Hypothalamus (tissue), 51 donors: Measurements from ENCODE around the gene NDC1.
"Not testable (repeated sequence)": the region's sequence is repeated elsewhere in the genome, so short reads cannot be mapped to it uniquely, and the experiment has no call there.

Experiments
- DNase-seq, 51 donors: peaks; one replicate each; lab custom pipeline; 2025; lab: John Stamatoyannopoulos, UW

NDC1 gene

DNA sequence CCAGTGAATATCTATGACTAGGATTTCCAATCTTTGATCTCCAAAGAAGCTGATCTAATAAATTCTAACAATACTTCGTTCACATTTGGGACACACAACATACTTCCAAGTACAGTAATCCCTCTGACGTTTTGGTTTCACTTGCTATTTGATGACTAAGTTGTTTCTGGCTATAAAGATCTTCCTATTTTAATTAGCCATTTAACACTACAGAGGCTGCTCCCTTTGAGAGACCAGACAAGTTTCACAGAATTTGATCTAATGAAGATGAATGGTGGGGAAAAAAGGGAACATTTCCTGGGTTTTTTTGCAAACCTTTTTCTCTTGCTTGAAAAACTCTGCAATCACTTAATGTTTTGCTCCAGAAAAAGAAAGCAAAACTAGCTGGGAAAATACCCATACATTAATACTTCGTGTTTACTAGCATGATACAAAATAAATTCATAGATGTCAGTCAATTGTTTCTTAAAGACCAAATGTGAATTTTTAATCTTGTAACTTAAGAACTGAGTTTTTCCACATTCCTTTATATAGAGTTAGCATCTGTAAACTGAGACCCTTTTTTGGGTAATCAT, 71.2 kb downstream of the NDC1 start:
- no peak for DNase-seq

DNA sequence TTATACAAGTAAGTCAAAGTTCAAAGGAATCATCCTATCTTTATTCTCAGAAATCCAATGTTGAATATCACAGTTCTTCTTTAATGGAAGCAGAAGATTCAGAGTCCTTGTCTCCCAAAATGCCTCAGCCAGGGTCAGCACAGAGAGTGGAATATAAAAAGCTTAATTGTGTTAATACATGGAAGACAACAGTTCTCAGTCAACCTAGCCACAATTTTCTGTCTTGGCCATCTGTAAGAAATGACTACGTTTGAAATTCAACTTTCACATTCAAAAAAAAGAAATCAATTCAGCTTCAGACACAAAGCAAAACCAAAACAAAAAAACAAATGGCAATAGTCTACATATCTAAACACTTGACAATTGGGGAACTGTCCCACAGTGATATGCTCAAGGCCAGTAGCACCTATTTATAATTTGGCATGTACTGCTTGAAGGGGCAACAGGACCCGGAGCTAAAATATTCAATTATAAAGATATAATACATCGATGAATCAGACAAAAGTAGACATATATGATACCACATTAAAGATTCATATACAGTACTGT, 71.8 kb downstream of the NDC1 start:
- no peak for DNase-seq

- no peak for DNase-seq
Measured at GRCh38 chr1:53765657-53766056, 72.4 kb downstream of the NDC1 start.

GRCh38 chr1:53763911-53764310, 74.2 kb downstream of the NDC1 start:
- DNase-seq = no peak

GRCh38 chr1:53763461-53763860, 74.6 kb downstream of the NDC1 start:
- no peak for DNase-seq

GRCh38 chr1:53760497-53760896, 77.6 kb downstream of the NDC1 start:
- not testable (repeated sequence) for DNase-seq

DNA sequence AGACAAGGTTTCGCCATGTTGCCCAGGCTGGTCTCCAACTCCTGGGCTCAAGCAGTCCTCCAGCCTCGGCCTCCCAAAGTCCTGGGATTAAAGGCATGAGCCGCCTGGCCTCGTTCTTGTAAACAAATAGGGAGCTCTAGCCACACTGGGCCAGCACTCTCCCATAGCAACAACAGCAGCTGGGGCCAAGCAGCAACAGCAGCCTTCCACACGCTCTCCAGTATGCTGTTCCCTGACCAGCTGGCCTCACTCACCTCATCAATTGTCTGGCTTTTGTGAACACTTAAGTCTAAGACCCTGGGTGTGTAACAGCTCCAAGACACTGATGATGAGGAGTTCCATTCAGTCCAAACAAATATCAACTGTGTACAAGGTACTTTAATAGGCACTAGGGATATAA, 82.2 kb downstream of the NDC1 start:
- DNase-seq = no peak

GRCh38 chr1:53754484-53755312, 83.4 kb downstream of the NDC1 start:
- DNase-seq = peak in 7 of 51 donors; percentile 1 to 30 (median 10)

DNA sequence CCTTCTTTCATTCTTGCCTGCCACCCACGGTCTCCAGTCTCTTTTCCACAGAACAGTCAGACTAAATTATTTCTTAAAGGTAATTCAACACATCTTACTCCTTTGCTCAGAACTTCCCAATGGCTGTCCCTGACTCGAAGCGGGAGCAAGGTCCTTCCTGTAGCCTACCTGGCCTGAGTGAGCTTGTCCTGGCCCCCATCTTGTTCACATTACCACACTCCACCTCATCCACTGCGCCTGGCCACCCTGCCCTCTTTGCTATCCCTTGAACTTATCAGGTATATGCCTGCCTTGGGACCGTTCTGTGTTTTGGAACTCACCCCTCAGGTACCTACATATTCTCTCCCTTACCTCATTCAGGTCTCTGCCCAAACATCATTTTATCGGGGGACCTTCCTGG, 85.8 kb downstream of the NDC1 start:
- DNase-seq = no peak

- DNase-seq = no peak
Measured at GRCh38 chr1:53747841-53748240, 90.3 kb downstream of the NDC1 start.

DNA sequence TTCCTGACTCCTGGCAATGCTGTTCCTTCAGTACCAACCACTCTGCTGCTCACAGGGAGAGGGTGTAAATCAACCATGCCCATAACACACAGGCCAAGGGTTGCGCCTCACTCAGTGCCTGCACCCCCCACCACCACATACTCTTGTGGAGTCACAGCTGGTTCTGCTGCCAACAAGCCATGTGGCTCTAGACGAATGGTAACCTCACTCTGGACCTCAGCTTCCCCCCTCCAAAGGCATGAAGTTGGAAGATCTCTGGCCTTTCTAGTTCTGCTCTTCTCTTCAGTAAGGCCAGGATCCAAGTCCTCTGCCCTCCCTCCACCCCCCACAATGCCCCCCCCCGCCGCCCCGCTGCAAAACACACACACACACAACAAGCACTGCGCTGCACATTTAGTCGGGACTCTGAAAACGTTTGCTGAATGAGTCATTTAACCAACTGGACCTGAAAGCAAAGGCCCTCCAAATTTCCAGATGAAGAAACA, 97.4 kb downstream of the NDC1 start:
- no peak for DNase-seq

DNA sequence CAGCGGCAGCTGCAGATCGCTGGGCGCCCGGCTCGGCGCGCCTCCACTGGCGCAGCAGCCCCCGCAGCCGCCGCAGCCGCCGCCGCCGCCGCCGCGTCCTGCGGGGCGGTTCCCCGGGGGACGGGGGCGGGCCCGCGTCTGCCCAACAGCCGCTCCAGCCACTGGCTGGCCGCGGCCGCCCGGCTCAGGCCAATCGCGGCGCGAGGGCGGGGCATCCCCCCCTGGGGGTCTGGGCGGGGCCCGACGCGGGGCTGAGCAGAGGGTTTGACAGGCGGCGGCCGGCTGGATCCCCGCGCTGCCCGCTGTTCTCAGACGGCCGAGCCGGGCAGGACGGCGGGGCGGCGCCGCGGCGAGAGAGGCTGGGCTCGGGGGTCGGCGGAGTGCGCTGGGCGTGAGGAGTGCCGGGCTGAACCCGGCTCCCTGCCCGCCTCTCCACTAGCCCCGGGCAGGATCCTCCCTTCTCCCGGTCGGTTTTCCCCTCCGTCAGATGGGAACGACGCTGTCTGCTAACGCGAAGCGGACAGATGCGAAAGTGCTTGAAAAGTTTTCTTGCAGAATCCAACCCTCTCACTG, 98.9 kb downstream of the NDC1 start, which contains the start of gene GLIS1:
Gene GLIS1 (minus strand): TSS at position 56 of the 573 bp plus-strand sequence. CDS start 1,100 bp downstream, outside the sequence.
- peak in 44 of 51 donors; percentile 4 to 81 (median 48) for DNase-seq

- DNase-seq = peak in 3 of 51 donors; percentile 10 to 51 (median 17)
Measured at GRCh38 chr1:53738205-53739108, 99.6 kb downstream of the NDC1 start.

DNA sequence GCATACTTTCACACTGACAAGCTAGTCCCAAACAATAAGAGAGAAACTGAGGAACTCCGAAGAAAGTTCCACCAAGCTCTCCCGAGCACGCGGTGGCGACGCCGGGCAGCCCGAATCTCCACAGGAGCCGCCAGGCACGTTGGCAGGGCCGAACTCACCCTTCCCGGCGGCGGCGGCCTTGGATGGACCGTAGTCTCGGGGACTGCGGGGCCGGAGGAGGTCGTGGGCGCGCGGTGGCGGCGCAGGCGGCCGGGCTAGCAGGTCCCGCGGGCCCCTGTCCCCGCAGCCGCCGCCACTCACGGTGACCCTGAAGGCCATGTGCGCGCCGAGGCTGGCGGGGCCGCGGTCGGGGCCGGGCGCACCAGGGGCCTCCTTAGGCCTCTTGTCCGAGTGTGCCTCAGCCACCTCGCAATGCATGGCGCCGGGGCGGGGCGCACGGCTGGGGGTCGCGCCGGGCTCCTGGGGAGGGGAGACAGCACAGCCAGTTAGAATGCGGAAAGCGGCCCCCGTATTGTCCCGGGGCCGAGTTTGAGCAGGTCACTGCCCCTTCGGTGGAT, 100.4 kb downstream of the NDC1 start:
- peak in 1 of 51 donors; percentile 6 for DNase-seq

GRCh38 chr1:53736290-53736689, 101.8 kb downstream of the NDC1 start:
- DNase-seq = no peak

DNA sequence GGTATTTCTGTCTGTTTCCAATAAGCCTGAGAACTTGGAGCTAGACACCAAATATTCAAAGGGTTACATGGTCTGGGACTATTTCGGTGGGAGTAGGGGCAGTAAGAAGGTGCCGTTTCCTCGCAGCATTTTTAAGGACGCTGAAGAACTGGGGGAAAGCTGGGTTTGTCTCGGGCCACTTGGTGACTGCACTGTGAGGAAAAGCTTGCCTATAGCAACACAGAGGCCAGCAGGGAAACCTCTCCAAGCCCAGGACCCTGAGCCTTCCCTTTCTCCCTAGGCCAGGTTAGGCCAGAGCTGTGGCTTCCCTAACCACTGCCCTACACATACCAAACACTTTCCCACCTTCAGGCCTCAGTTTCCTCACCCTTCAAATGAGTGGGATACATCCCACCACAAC, 102.4 kb downstream of the NDC1 start:
- no peak for DNase-seq

- DNase-seq = no peak
Measured at GRCh38 chr1:53735261-53735660, 102.8 kb downstream of the NDC1 start.

DNA sequence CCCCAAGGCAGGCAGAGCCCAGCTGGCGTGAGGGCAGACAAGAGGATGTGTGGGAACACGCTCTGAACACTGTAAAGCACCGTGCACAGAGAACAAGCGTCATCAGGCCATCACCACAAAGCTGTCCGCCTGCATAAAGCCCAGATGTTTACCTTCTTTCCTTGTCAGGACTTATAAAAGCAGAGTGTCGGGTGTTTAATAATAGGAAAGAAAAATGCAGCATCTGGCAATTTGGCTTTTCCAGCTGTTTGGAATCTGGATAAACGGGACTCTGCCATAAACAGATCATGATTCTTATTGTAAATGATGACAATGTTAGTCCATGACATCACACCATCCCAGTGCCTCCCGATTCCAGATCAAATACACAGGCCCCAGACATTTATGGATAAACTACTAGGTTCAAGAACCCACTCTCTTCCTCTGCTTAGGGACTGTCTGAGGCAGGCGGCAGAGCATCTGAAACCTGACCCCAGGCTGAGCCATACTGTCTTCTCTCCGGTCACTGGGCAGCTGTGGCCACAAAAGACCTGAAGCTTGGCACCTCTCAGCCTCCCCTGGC, 103.4 kb downstream of the NDC1 start:
- DNase-seq = no peak

GRCh38 chr1:53733975-53734649, 104.0 kb downstream of the NDC1 start:
- DNase-seq = no peak
